Hepatocyte (in vitro differentiated cells): ENCODE results near the gene TAX1BP3. TPM values are rescaled to one million over a fixed set of nuclear protein-coding genes. Genes with fewer than 3 reads are reported as not detected.

Experiments used
- DNase-seq: peaks from one replicate; pipeline ENCODE4 v3.0.0-alpha.2; 2016; ENCODE audit warnings: low spot score
- H2AFZ ChIP-seq: fragments of 200-600 bp; sonication (generic); 2 replicates; pipeline ENCODE4 v1.6.0; 2016; ENCODE audit warnings: antibody characterized with exemption, mild to moderate bottlenecking
- H3K27ac ChIP-seq: fragments of 200-600 bp; sonication (generic); 2 replicates; pipeline ENCODE4 v1.5.1; 2016; ENCODE audit warnings: mild to moderate bottlenecking
- H3K27me3 ChIP-seq: fragments of 200-600 bp; sonication (generic); 2 replicates; pipeline ENCODE4 v1.6.1; 2016
- H3K36me3 ChIP-seq: fragments of 200-600 bp; sonication (generic); replicated peaks from 2 replicates; pipeline ENCODE4 v1.5.1; 2016; ENCODE audit warnings: low read depth; ENCODE audit not compliant: insufficient read depth
- H3K4me1 ChIP-seq: fragments of 200-600 bp; sonication (generic); 2 replicates; pipeline ENCODE4 v1.5.1; 2016; ENCODE audit warnings: mild to moderate bottlenecking, moderate library complexity; ENCODE audit not compliant: insufficient read depth
- H3K4me2 ChIP-seq: fragments of 200-600 bp; sonication (generic); 2 replicates; pipeline ENCODE4 v1.6.0; 2016
- H3K4me3 ChIP-seq: fragments of 200-600 bp; sonication (generic); 2 replicates; pipeline ENCODE4 v1.5.1; 2016; ENCODE audit warnings: mild to moderate bottlenecking
- H3K79me2 ChIP-seq: fragments of 200-600 bp; sonication (generic); 2 replicates; pipeline ENCODE4 v1.6.0; 2017; ENCODE audit warnings: mild to moderate bottlenecking
- H3K9me2 ChIP-seq: fragments of 200-600 bp; sonication (generic); replicated peaks from 2 replicates; pipeline ENCODE4 v1.6.0; 2017; ENCODE audit warnings: mild to moderate bottlenecking; ENCODE audit not compliant: insufficient read depth
- H3K9me3 ChIP-seq: fragments of 200-600 bp; sonication (generic); 2 replicates; pipeline ENCODE4 v1.5.1; 2016; ENCODE audit warnings: low read depth, mild to moderate bottlenecking
- H4K20me1 ChIP-seq: fragments of 200-600 bp; sonication (generic); 2 replicates; pipeline ENCODE4 v1.6.0; 2016; ENCODE audit warnings: mild to moderate bottlenecking; ENCODE audit not compliant: insufficient read depth, poor library complexity, severe bottlenecking
- EZH2 ChIP-seq: fragments of 200-600 bp; sonication (generic); IDR thresholded peaks from 2 replicates; pipeline ENCODE4 v1.6.1; 2016; ENCODE audit warnings: antibody characterized with exemption, mild to moderate bottlenecking, borderline replicate concordance
- EZH2phosphoT487 ChIP-seq: fragments of 200-600 bp; sonication (generic); IDR thresholded peaks from one replicate; pipeline ENCODE4 v1.6.1; 2018; ENCODE audit warnings: antibody characterized with exemption, mild to moderate bottlenecking, low read depth, moderate library complexity; ENCODE audit not compliant: unreplicated experiment, severe bottlenecking
- WGBS: methylation state at CpG from one replicate; pipeline ENCODE4 v1.1.6; 2016; ENCODE audit warnings: low lambda C conversion rate; ENCODE audit errors: missing lambda C conversion rate; 5-methylcytosine and 5-hydroxymethylcytosine counted together
- polyA plus RNA-seq: library from polyadenylated mRNA; unstranded; fragments of >200 nt; fragmentation: Nextera tagmentation; extraction: Ambion mirVana; gene quantifications from 2 replicates; pipeline ENCODE4 v1.2.1, GENCODE V29; 2016
- total RNA-seq: library from RNA; depleted of rRNA; stranded (reverse); fragments of >200 nt; gene quantifications from 2 replicates; pipeline ENCODE4 v1.2.3, GENCODE V29; 2014
- TF ChIP-seq, protein P1 (sequence below): fragments of 200-600 bp; sonication (generic); IDR thresholded peaks from 2 replicates; pipeline ENCODE4 v1.5.1; 2016; ENCODE audit warnings: antibody characterized with exemption, mild to moderate bottlenecking; ENCODE audit not compliant: poor library complexity

The TAX1BP3 gene
- total and polyA plus RNA-seq, 2 experiments from 2014 or later: 218 to 357 TPM

DNA sequence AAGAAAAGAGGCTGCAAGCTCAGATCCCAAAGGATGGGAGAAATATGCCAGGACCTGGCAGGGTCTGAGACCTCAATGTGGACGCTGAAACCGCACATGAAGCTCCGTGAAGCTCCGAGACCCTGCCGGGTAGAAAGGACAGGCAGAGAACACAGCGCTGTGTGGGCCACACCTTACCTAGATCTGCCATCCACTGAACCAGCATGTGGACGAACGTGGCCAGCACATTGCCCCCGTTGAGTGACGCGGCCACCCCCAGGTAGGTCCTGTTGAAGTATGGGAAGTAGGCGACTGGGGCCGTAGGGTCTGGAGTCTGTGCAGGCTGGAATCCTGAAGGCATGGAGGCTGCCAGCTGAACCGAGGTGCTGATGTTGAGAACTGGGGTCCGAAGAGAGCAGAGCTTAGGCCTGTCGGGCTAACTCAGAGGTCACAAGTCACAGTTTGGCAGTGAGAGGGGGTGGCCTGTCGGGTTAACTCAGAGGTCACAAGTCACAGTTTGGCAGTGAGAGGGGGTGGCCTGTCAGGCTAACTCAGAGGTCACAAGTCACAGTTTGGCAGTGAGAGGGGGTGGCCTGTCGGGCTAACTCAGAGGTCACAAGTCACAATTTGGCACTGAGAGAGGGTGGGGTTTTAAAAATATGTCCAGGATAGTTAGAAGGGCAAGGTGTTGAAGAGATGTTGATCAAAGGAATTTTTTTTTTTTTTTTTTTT lies 53.1 kb downstream of the TAX1BP3 start:
- H4K20me1 ChIP-seq: no peaks in the 10 kb centered on the region
- no peaks in the 10 kb centered on the region for H3K27me3 ChIP-seq
- H3K9me2 ChIP-seq: no peaks in the 10 kb centered on the region
- no peaks in the 10 kb centered on the region for H3K9me3 ChIP-seq
- no peak overlapping the region for H3K4me2 ChIP-seq
- H3K27ac ChIP-seq: no peak overlapping the region
- H3K36me3 ChIP-seq: no peaks in the 10 kb centered on the region
- no peak overlapping the region for H2AFZ ChIP-seq
- no peak for DNase-seq
- H3K4me3 ChIP-seq: no peak overlapping the region
- H3K79me2 ChIP-seq: no peaks in the 10 kb centered on the region
- 95% methylated on average over 17 of the region's 18 CpGs for WGBS
- H3K4me1 ChIP-seq: no peaks in the 10 kb centered on the region
- TF ChIP-seq EZH2phosphoT487: no peak
- no peak for TF ChIP-seq EZH2
- TF ChIP-seq, protein P1, sequence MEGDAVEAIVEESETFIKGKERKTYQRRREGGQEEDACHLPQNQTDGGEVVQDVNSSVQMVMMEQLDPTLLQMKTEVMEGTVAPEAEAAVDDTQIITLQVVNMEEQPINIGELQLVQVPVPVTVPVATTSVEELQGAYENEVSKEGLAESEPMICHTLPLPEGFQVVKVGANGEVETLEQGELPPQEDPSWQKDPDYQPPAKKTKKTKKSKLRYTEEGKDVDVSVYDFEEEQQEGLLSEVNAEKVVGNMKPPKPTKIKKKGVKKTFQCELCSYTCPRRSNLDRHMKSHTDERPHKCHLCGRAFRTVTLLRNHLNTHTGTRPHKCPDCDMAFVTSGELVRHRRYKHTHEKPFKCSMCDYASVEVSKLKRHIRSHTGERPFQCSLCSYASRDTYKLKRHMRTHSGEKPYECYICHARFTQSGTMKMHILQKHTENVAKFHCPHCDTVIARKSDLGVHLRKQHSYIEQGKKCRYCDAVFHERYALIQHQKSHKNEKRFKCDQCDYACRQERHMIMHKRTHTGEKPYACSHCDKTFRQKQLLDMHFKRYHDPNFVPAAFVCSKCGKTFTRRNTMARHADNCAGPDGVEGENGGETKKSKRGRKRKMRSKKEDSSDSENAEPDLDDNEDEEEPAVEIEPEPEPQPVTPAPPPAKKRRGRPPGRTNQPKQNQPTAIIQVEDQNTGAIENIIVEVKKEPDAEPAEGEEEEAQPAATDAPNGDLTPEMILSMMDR: no peak

GRCh38 chr17:3613124-3613523 lies 55.3 kb downstream of the TAX1BP3 start:
- Histone ChIP-seq H3K36me3 (no peaks in the 10 kb centered on the region), H2AFZ (no peak overlapping the region), H3K79me2 (no peaks in the 10 kb centered on the region), H4K20me1 (peaks cover 5% of the 10 kb centered on the region), H3K4me3 (no peak overlapping the region), H3K4me2 (no peak overlapping the region), H3K9me2 (no peaks in the 10 kb centered on the region), H3K9me3 (no peaks in the 10 kb centered on the region), H3K27ac (no peak overlapping the region), H3K27me3 (no peaks in the 10 kb centered on the region), H3K4me1 (no peaks in the 10 kb centered on the region)
- no peak for TF ChIP-seq EZH2
- TF ChIP-seq, protein P1: no peak
- TF ChIP-seq EZH2phosphoT487: no peak
- DNase-seq: no peak
- 96% methylated on average over 6 of the region's 6 CpGs for WGBS

Other genes with a start within 250 kb of the TAX1BP3 start
- not detected in 2 replicates for gene OR1E2, start 234.7 kb downstream of the TAX1BP3 start, total RNA-seq
- not detected in 2 replicates for gene OR1E2, start 234.7 kb downstream of the TAX1BP3 start, polyA plus RNA-seq
- not detected in 2 replicates for gene SPATA22, start 196.8 kb downstream of the TAX1BP3 start, total RNA-seq
- gene SPATA22, start 196.8 kb downstream of the TAX1BP3 start, polyA plus RNA-seq: not detected in 2 replicates
- gene ASPA, start 192.6 kb downstream of the TAX1BP3 start, total RNA-seq: 0.27 and 1.2 TPM in 2 replicates
- gene ASPA, start 192.6 kb downstream of the TAX1BP3 start, polyA plus RNA-seq: 0.08 and 0.66 TPM in 2 replicates
- gene TRPV3, start 110.8 kb downstream of the TAX1BP3 start, total RNA-seq: 2.6 and 8.1 TPM in 2 replicates
- 1.4 and 2.5 TPM in 2 replicates for gene TRPV3, start 110.8 kb downstream of the TAX1BP3 start, polyA plus RNA-seq
- 3.7 and 6.2 TPM in 2 replicates for gene TRPV1, start 59.2 kb downstream of the TAX1BP3 start, total RNA-seq
- 4.8 and 6.2 TPM in 2 replicates for gene TRPV1, start 59.2 kb downstream of the TAX1BP3 start, polyA plus RNA-seq
- 14.1 and 14.9 TPM in 2 replicates for gene SHPK, start 32.3 kb downstream of the TAX1BP3 start, total RNA-seq
- gene SHPK, start 32.3 kb downstream of the TAX1BP3 start, polyA plus RNA-seq: 9.1 and 11.2 TPM in 2 replicates
- 28.1 and 28.7 TPM in 2 replicates for gene CTNS, start 31.8 kb downstream of the TAX1BP3 start, total RNA-seq
- 23.7 and 26.0 TPM in 2 replicates for gene CTNS, start 31.8 kb downstream of the TAX1BP3 start, polyA plus RNA-seq
- 40.9 and 42.7 TPM in 2 replicates for gene EMC6, start 234 bp upstream of the TAX1BP3 start, total RNA-seq
- gene EMC6, start 234 bp upstream of the TAX1BP3 start, polyA plus RNA-seq: 117 and 130 TPM in 2 replicates
- gene P2RX5, start 27.6 kb upstream of the TAX1BP3 start, total RNA-seq: 0.36 TPM in 1 of 2 replicates, not detected in the other
- 0.32 TPM in 1 of 2 replicates, not detected in the other for gene P2RX5, start 27.6 kb upstream of the TAX1BP3 start, polyA plus RNA-seq
- gene HASPIN, start 55.3 kb upstream of the TAX1BP3 start, total RNA-seq: 1.3 and 1.5 TPM in 2 replicates
- gene HASPIN, start 55.3 kb upstream of the TAX1BP3 start, polyA plus RNA-seq: 0.54 and 1.1 TPM in 2 replicates
- 28.1 and 46.7 TPM in 2 replicates for gene ITGAE, start 132.6 kb upstream of the TAX1BP3 start, total RNA-seq
- 53.0 and 77.0 TPM in 2 replicates for gene ITGAE, start 132.6 kb upstream of the TAX1BP3 start, polyA plus RNA-seq
- 20.8 and 31.8 TPM in 2 replicates for gene NCBP3, start 177.7 kb upstream of the TAX1BP3 start, total RNA-seq
- 20.6 and 28.9 TPM in 2 replicates for gene NCBP3, start 177.7 kb upstream of the TAX1BP3 start, polyA plus RNA-seq
- 2.6 and 5.1 TPM in 2 replicates for gene CAMKK1, start 224.5 kb upstream of the TAX1BP3 start, total RNA-seq
- 4.4 and 5.7 TPM in 2 replicates for gene CAMKK1, start 224.5 kb upstream of the TAX1BP3 start, polyA plus RNA-seq
- gene P2RX1, start 247.9 kb upstream of the TAX1BP3 start, total RNA-seq: 0.20 and 0.50 TPM in 2 replicates
- 1.8 and 2.3 TPM in 2 replicates for gene P2RX1, start 247.9 kb upstream of the TAX1BP3 start, polyA plus RNA-seq